ENCODE results near the gene WNT8A. TPM values are rescaled to one million over a fixed set of nuclear protein-coding genes. Genes with fewer than 3 reads are reported as not detected.
"Not testable (repeated sequence)": the region's sequence is repeated elsewhere in the genome, so short reads cannot be mapped to it uniquely, and the experiment has no call there.

Gene WNT8A, protein sequence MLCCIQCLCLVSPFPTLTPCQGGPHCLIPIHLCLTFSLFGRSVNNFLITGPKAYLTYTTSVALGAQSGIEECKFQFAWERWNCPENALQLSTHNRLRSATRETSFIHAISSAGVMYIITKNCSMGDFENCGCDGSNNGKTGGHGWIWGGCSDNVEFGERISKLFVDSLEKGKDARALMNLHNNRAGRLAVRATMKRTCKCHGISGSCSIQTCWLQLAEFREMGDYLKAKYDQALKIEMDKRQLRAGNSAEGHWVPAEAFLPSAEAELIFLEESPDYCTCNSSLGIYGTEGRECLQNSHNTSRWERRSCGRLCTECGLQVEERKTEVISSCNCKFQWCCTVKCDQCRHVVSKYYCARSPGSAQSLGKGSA
- not detected for total RNA-seq

DNA sequence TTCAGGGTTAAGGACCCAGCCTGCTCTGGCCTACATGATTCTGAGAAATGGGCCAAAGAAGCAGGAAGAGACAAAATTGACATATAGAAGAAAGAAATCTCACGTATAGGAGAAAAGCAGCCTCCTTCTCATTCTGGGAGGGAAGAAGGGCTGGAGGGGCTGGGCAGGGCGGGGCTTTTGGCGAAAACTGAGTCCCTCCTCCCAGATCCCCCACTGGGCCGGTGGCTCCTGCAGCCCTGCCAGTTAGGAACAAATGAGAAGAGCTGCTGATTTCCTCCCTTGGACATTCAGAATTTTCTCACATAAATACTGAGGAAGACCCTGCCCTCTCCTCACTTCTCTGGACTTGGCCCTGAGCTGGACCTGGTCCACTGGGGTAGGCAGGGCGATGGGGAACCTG, at the start of gene WNT8A:
Gene WNT8A, plus strand, starts transcription at position 332 of the 400 bp plus-strand sequence. CDS start 95 bp downstream, outside the sequence.
- DNase-seq: no peak

DNA sequence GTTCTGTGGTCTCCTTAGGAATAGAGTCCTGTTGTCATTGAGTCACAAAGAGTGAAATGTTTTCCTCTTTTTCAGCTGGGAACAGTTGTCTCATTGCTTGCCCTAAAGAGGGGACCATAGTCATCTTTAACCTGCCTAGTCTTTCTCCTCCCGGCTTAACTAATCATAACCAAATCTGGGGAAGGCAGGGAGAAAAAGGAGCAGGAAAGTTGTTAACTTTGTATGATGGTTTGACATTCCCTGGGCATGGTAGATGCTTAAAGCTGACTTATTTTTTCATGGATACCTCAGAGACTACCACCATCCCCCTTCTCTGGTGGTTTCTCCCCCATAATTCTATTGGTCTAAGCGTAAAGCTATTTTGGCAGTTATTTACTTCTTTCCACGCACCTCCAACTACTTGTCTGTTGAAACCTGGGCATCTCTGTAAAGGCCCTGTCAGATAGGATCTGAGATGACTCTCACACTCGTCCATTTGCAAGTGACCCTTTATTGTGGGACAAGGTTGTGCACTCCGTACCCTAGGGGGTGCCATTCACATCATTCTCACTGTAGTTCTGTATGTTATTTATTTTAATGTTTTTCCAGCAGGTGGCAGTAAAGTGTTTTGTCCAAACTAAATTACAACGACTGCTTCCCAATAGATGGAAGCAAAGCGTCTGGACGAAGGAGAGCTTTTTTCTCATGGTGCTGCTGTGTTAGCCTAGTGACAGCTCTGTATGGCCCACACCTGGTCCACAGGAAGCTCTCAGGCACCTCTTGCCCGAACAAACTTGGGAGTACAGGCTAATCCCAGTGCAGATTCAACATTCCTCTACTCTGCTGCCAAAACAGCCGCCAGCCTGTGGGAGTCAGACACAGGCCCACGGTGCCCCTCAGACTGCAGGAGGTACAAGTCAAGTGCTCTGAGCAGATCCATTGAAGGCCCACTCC, 48.0 kb upstream of the WNT8A start:
- peak; percentile 36 for DNase-seq

DNA sequence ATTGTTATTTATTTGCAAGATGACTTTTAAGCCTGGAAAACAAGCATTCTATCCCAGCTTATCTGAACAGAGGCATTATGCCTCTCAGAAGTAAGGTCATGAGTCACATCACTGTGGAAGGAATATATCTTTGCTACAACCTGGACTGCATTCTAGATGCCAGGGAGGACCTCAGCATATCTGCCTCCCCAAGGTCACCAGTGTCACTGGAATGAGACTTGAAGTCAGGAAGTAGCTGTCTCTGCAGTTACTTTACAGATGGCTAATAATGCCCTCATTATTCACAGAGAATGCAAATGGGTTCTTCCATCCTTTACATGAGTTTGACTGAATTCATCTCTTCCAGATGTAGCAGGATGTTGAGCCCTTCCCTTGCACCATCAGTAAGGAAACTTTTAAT, 46.6 kb upstream of the WNT8A start:
- no peak for DNase-seq

DNA sequence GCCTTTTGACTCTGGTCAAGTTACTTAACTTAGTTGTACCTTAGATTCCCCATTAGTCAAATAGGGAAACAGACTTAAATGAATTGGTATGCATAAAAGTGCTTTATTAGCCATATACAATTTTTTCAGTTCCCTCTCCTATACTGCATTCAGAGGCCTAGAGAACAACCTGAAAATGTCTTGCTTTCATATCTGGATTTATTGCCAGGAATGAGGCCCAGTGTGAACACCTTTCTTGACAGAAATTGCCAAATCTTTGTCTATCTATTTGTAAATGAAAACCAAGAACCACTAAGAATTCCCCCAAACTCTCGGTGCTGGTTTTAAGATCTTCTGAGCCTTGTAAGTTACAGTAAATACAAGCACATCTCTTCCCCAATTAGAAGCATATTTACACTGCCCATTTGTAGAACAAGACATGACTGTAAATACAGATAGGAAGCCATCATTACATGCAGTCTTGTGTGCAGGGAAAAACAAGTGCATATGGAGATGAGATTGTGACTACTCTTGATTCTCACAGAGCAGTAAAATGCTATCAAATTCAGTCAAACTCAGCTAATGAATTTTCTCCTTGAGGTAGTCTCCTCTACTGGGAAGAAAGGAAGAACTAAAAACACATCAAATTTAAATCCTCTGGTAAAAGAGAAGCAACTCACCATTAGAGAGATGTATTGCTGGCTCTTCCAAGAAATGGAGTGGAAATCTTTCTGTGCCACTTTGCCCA, 45.8 kb upstream of the WNT8A start:
- no peak for DNase-seq

DNA sequence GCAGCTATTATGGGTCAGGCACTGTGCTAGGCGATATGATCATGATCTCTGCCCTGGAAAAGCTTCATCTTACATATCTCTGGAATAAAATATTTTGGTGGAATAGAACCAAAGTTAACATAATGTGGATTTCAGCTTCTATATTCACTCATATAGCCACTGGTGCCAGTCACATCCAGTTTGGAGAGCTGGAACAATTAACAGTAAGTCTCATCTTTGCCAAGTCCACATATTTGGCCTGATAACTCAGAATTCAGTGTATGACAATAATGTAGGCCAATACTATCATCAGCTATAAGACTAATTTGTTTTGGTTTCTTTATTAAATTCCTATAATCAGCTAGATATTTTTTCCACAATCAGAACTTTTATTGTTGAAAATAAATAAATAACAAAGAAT, 45.0 kb upstream of the WNT8A start:
- no peak for DNase-seq

DNA sequence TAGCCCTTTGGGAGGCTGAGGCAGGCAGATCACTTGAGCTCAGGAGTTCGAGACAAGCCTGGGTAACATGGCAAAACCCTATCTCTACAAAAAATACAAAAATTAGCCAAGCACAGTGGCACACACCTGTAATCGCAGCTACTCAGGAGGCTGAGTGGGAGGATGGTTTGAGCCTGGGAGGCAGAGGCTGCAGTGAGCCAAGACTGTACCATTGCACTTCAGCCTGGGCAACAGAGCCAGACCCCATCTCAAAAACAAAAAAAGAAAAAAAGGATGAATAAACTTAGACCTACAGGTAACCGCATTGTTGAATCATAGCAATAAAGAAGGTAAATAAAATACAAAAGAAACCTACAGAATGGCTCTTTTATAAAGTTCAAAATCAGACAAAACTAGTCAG, 38.5 kb upstream of the WNT8A start:
- not testable (repeated sequence) for DNase-seq

DNA sequence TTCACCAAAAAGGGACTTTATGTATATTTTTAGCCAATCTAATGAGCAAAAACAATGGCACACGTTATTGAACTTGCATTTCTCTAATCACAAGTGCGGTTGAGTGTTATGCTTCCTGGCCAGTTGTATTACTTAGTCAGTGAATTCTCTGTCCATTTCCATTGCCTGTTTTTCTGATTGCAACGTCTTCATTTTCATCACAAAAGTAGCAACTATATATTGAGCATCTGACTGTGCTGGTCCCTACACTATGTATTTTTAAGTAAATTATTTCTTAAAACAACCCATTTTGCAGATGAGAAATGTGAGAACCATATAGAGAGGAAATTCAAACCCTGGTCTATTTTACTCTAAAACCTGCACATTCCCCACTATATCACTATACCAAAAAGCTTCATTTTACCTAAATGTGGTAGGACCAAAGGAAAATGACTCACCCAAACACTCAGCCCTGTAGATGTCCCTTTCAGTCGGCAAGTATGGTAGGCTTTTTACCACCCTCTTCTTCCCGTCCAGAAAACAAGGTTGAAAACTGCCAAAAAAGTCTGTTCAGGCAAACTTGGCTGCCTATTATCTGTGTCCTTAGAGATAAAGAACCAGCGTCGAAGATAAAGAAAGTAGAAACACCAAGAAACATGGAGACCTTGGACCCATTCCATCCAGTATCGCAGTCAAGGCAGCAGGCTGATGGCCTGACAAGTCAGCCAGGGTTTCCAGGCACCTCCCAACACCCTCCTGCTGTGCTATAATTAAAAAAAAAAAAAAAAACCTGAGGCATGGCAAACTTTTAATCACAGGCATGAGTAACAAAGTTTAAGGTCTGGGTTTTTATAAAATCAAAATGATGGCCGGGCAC, 32.2 kb upstream of the WNT8A start:
- DNase-seq: no peak

DNA sequence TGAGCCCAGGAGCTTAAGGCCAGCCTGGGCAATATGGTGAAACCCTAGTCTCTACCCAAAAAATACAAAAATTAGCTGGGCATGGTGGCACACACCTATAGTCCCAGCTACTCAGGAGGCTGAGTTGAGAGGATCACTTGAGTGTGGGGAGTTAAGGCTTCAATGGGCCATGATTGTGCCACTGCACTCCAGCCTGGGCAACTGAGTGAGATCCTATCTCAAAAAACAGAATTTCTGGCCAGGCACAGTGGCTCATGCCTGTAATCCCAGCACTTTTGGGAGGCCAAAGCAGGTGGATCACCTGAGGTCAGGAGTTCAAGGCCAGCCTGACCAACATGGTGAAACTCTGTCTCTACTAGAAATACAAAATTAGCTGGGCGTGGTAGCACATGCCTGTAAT, 31.1 kb upstream of the WNT8A start:
- DNase-seq: not testable (repeated sequence)

DNA sequence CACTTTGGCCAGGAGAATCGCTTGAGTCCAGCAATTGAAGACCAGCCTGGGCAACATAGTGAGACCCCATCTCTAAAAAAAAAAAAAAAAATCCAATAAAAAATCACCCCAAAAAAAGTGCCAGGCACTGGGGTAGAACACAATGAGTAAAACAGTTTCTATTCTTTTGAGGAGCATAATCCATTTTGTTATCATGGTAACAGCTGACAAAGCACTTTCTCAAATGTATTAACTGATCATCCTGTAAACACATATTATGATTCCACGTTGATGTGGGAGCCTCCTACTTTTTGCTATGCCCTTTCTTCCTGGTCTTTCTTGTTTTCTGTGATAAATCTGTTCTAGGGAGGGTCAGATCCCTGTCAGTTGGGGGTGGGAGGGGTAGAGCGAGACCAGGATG, 30.3 kb upstream of the WNT8A start:
- no peak for DNase-seq

DNA sequence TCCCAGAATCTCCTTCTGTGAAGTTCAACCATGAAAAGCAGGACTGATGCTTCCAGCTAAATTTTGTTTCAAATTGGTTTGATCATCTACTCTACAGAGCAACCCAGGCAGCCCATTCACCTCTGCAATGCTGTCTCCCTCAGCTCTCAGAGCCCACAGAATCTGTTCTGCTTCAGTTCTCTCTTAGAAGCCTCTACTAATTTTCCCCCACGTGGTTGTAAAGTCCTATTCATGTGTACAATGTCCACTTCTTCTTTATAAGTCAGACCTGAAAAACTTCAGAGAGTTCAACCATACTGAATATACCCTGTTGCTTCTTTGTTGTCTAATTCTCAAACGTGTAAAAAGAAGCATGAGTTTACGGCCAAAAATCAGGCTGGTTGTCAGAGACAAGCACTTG, 29.6 kb upstream of the WNT8A start:
- DNase-seq: no peak

DNA sequence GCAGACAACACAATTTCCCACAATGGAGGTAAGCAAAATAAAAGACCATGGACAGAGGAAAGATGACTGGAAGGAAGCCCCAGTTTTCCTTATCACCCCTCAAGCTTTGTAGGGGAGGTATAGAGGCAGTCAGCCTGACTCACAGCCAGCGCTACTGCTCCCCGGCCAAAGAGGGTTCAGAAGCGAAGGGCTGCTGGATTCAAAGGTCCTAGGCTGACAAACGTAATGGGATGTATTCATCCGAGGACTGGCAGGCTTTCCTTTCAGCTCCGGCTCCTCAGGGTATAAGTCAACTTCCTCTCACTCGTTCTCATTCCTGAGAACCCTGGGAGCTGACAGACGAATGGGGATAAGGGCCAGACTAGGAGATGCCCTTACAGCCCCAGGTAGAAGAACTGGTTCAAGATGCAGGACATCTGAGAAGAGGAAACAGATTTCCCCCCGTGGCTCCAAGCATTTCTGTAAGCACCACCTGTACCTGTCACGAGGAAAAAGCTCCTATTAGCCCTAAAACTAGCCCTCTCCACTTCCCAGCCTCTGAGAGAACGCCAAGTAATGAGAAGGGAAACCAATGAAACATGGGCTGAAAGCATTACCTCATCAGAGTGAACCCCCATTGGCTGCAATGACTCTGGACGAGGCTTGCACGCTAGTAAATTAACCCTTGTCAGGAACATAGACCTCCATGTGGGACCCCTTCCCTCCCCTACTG, 28.8 kb upstream of the WNT8A start:
- DNase-seq: peak; percentile 65

DNA sequence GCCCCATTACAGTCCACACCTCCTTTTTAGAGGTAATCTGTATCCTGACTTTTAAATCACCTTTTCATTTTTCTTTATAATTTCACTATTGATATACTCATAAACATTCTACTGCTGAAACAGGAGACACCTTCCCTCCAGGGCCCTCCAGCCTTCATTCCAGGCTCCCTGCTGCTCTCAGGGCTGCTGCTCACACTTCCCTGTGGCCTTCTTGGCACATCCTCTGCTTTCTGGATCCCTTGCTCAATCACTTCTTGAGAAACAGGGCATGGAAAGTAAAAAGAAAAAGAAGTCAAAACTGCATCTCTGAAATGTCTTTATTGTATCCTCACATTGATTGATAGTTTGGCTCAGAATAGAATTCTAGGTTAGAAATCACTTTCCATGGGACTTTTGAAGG, 19.3 kb upstream of the WNT8A start:
- no peak for DNase-seq

DNA sequence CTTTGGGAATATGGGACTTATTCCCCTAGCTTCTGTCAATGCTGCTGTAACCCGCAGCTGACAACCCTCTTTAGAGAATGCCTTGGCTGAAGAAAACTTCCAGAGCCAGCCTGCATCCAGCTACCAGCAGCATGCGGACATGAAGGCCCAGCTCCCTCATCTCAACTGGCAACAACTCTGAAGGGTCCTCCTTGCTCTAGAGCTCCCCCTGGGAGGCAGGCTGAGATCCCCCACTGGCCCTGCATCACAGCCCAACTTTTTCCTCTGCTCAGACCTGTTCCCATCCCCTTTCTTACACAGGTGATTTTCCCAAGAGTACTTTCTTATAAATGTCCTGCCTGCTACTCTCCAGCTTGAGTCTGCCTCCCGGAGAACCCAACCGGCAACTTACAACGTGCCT, 18.7 kb upstream of the WNT8A start:
- no peak for DNase-seq

DNA sequence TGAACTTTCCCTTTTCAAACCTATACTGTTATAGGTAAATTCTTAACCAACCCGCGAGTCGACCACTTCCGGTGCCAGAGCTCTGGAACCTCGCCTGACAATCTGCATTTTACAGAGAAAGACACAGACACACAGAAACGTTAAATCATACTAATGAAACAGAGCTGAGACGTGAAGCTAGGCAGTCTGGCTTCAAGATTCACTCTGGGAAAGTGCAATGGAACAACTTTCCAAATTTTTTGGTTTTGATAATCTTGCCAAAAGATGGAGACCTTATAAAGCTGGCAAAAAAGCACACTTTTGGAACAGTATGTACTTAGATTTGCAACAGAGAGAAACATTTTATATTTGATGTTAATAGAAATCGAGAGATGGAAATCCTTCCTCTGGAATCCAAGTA, 15.9 kb upstream of the WNT8A start:
- DNase-seq: no peak

DNA sequence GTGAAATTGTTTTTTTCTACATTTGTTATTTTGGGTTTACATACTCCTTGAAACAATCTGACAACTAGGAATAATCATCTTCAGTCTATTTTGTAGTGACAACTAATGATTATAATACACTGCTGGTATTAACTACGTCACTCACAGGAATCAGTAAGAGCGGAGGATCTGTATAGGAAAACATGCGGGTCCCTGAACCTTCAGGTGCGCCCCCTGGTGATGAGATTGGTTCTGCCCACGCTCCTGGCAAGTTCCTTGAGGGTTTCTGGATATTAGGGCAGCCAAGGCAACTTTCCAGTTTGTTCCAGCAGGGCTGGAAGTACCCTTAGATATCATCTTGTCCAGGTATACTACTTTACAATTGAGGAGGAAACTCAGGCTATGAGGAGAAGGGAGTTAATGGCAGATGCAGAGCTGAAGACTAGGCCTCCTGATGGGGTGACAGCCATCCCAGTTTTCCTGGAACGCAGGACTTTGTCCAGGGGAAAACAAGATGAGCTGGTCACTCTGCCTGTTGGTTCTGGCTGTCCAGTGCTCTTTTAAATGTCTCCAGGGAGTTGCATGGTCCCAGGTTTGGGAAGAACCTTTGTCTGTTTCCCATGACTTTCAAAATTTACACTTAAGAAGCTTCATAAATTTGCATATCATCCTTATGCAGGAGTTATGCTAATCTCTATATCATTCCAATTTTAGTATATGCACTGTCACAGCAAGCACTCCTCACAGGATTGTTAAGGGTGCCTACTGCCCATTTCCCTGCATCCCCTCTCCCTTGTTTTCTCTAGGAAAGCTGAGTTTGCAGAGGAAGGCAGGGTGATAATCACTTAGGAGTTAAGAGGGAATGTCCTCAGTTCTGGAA, 14.9 kb upstream of the WNT8A start:
- peak; percentile 13 for DNase-seq

DNA sequence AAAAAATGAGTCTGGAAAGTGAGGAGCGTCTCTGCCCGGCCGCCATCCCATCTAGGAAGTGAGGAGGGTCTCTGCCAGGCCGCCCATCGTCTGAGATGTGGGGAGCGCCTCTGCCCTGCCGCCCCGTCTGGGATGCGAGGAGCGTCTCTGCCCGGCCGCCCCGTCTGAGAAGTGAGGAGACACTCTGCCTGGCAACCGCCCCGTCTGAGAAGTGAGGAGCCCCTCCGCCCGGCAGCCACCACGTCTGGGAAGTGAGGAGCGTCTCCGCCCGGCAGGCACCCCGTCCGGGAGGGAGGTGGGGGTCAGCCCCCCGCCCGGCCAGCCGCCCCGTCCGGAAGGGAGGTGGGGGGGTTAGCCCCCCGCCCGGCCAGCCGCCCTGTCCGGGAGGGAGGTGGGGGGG, 13.8 kb upstream of the WNT8A start:
- DNase-seq: not testable (repeated sequence)

DNA sequence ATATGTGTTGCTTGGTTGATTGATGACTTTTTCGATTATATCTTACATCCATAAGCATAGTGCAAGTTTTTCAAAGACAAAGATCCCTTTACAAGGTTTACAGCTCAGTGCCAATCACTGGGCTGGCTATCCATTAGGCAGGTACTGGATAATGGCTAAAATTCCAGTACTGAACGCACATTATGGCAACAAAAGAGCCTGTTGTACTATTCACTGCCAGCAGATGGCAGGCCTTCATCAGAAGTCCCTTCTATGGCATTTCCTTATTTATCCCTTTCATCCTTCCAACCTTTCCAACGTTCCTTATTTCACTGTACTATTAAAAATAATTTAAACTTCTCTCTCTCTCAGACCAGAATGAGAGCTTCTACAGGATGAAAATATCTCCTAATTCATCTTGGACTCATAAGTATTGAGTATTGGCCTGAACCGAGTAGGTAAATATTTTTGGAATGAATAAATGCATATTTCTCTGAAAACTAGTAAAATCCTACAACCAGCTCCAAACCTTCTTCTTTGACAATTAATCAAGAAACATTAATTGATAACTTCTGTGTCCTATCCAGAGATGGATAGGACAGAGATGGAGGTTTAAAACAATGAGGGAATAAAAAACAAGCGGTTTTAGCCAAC, 6.7 kb upstream of the WNT8A start:
- DNase-seq: peak; percentile 19

DNA sequence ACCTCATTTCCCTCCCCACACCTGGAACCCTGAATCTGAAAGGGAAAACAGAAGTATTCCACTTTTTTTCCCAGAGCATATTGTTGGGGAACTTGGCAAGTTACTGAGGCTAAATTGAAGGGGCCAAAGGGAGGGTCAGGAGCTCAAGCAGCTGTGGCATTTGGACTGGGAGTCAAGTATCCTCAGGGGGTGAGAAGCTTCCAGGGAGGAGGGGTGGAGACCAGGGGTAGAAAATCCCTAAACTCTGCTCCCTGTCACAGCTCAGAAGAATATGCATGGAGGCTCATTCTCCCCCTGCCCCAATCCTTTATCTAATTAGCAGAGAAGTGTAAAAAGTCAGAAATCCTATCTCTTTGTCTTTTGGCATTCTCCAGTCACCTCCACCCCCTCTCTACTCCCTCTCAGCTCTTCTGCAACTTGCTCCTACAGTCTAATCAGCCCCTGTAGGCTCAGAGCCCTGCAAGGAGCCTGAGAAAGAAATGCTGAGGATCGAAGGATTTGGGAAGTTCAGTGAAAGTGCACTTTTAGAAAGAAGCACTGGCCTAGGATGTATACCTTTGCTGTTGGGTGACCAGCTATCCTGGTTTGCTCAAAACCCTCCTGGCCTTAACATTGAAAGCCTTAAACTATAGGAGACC, 5.7 kb upstream of the WNT8A start:
- no peak for DNase-seq

DNA sequence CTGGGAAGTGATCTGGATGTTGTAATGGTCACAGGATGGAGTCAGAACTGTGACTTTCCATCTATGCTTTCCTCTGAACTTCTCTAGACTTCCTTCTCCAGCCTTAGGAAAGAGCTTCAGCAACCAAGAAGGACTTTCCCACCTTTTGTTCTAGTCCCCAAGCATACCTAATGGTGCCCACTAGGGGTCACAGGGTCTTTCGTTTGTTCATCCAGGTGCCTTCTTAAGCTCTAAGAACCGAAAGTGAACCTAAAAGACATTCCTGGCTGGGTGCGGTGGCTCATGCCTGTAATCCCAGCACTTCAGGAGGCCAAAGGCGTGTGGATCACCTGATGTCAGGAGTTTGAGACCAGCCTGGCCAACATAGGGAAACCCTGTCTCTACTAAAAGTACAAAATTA, 1.8 kb upstream of the WNT8A start:
- no peak for DNase-seq

All from occipital lobe (tissue), 2 donors.